Ascending aorta (tissue), 2 donors: ENCODE data around the gene USP48. TPM values are rescaled to one million over a fixed set of nuclear protein-coding genes. Genes with fewer than 3 reads are reported as not detected.

Source experiments
- DNase-seq, 2 donors: peaks; one replicate each; pipeline ENCODE4 v3.0.0-alpha.2; 2019; ENCODE audit warnings: low spot score in 2 of 2
- H3K27ac ChIP-seq, 2 donors: fragments of 200-600 bp; sonication (generic); one replicate each; pipeline ENCODE4 v1.5.1; 2016 to 2017; ENCODE audit warnings: mild to moderate bottlenecking in 1 of 2
- H3K27me3 ChIP-seq: fragments of 200-600 bp; sonication (generic); one replicate; pipeline ENCODE4 v1.5.1; 2017
- H3K36me3 ChIP-seq, 2 donors: fragments of 200-600 bp; sonication (generic); one replicate each; pipeline ENCODE4 v1.5.1; 2016
- H3K4me1 ChIP-seq, 2 donors: fragments of 200-600 bp; sonication (generic); one replicate each; pipeline ENCODE4 v1.5.1; 2016 to 2017; ENCODE audit warnings: mild to moderate bottlenecking in 1 of 2
- H3K4me3 ChIP-seq, 2 donors: fragments of 200-600 bp; sonication (generic); one replicate each; pipeline ENCODE4 v1.5.1; 2016 to 2017; ENCODE audit warnings: mild to moderate bottlenecking in 1 of 2
- H3K9me3 ChIP-seq, 2 donors: fragments of 200-600 bp; sonication (generic); one replicate each; pipeline ENCODE4 v1.5.1; 2016
- CTCF ChIP-seq, 3 experiments: fragments of 200-600 bp in 2 of 3; fragments of 450-650 bp in 1 of 3; sonication (generic) in 2 of 3; IDR thresholded peaks; one replicate each; pipeline ENCODE4 v1.5.1; 2016 to 2019; ENCODE audit warnings: antibody characterized with exemption in 3 of 3, mild to moderate bottlenecking in 1 of 3, moderate library complexity in 1 of 3
- intact Hi-C: fragments of 100-400 bp; cut with DNase I; formaldehyde crosslinking; loops from one replicate; pipeline ENCODE4 v1.15.1; 2023
- total RNA-seq: library from RNA; depleted of rRNA; stranded (reverse); fragments of >200 nt; gene quantifications from one replicate; pipeline ENCODE4 v1.1.0, GENCODE V29; 2016

The USP48 gene
- total RNA-seq, 1 donor from 2014 or later: 41.3 TPM

- Histone ChIP-seq H3K9me3 (no peaks in the 10 kb centered on the region), H3K27me3 (no peaks in the 10 kb centered on the region), H3K4me3 (no peak overlapping the region), H3K27ac (no peak overlapping the region), H3K36me3 (peaks cover 37 to 53% of the 10 kb centered on the region in 2 donors), H3K4me1 (no peaks in the 10 kb centered on the region)
- no peak for DNase-seq
- TF ChIP-seq CTCF (IDR thresholded peaks at IDR 0.05): no peak
- intact Hi-C loops: no loop called here
Measured at GRCh38 chr1:21736876-21737275, 46.1 kb downstream of the USP48 start.

- Histone ChIP-seq H3K4me1 (no peaks in the 10 kb centered on the region), H3K4me3 (no peak overlapping the region), H3K27ac (no peak overlapping the region), H3K9me3 (no peaks in the 10 kb centered on the region), H3K36me3 (peaks cover 37 to 55% of the 10 kb centered on the region in 2 donors), H3K27me3 (no peaks in the 10 kb centered on the region)
- no peak for DNase-seq
- TF ChIP-seq CTCF (IDR thresholded peaks at IDR 0.05): no peak
- intact Hi-C loops: no loop called here
Measured at GRCh38 chr1:21736011-21736410, 46.9 kb downstream of the USP48 start.

- Histone ChIP-seq H3K27ac (no peak overlapping the region), H3K4me3 (no peak overlapping the region), H3K4me1 (no peaks in the 10 kb centered on the region), H3K36me3 (peaks cover 37 to 65% of the 10 kb centered on the region in 2 donors), H3K9me3 (no peaks in the 10 kb centered on the region), H3K27me3 (no peaks in the 10 kb centered on the region)
- intact Hi-C loops: no loop called here
- no peak for TF ChIP-seq CTCF (IDR thresholded peaks at IDR 0.05)
- DNase-seq: no peak
Measured at GRCh38 chr1:21734526-21734925, 48.4 kb downstream of the USP48 start.

GRCh38 chr1:21732664-21733063 lies 50.3 kb downstream of the USP48 start:
- H3K27me3 ChIP-seq: no peaks in the 10 kb centered on the region
- intact Hi-C loops: no loop called here
- no peaks in the 10 kb centered on the region for H3K4me1 ChIP-seq
- TF ChIP-seq CTCF (IDR thresholded peaks at IDR 0.05): no peak
- H3K36me3 ChIP-seq: peaks cover 37 to 77% of the 10 kb centered on the region in 2 donors
- no peak overlapping the region for H3K27ac ChIP-seq
- H3K4me3 ChIP-seq: no peak overlapping the region
- H3K9me3 ChIP-seq: no peaks in the 10 kb centered on the region
- DNase-seq: no peak

- no peaks in the 10 kb centered on the region for H3K9me3 ChIP-seq
- no peak overlapping the region for H3K27ac ChIP-seq
- no peak for TF ChIP-seq CTCF (IDR thresholded peaks at IDR 0.05)
- no peak for DNase-seq
- no peak overlapping the region for H3K4me3 ChIP-seq
- intact Hi-C loops: no loop called here
- no peaks in the 10 kb centered on the region for H3K4me1 ChIP-seq
- H3K27me3 ChIP-seq: no peaks in the 10 kb centered on the region
- H3K36me3 ChIP-seq: peaks cover 12 to 54% of the 10 kb centered on the region in 2 donors
Measured at GRCh38 chr1:21725748-21726392, 57.1 kb downstream of the USP48 start.

- H3K27me3 ChIP-seq: no peaks in the 10 kb centered on the region
- no peaks in the 10 kb centered on the region for H3K9me3 ChIP-seq
- intact Hi-C loops: no loop called here
- DNase-seq: no peak
- H3K4me3 ChIP-seq: no peak overlapping the region
- no peak overlapping the region for H3K27ac ChIP-seq
- no peak for TF ChIP-seq CTCF (IDR thresholded peaks at IDR 0.05)
- H3K36me3 ChIP-seq: peaks cover 24 to 58% of the 10 kb centered on the region in 2 donors
- H3K4me1 ChIP-seq: no peaks in the 10 kb centered on the region
Measured at GRCh38 chr1:21724570-21724969, 58.4 kb downstream of the USP48 start.
